ENCODE data around the gene CSN2. TPM values are rescaled to one million over a fixed set of nuclear protein-coding genes. Genes with fewer than 3 reads are reported as not detected.

Gene CSN2
- total and polyA plus RNA-seq, 12 donors: not detected

GRCh38 chr4:69999420-69999819 lies 33.9 kb upstream of the CSN2 start:
- TF ChIP-seq POLR2A (IDR thresholded peaks at IDR 0.05) (no peak), CTCF (IDR thresholded peaks at IDR 0.05) (no peak)
- no peak for DNase-seq
- intact Hi-C loops (cut with DNase I): no loop called here
- Histone ChIP-seq H3K27me3 (no peaks in the 10 kb centered on the region), H3K4me1 (replicated peaks in 1 of 2) (no peaks in the 10 kb centered on the region), H3K4me3 (no peak overlapping the region), H3K9me3 (replicated peaks in 1 of 3) (no peaks in the 10 kb centered on the region), H3K36me3 (replicated peaks in 1 of 2) (no peaks in the 10 kb centered on the region), H3K27ac (no peak overlapping the region)
- WGBS, 4 donors: 81 to 91% (median 83%) methylated on average over 3 of the region's 3 CpGs

GRCh38 chr4:69995526-69996016 lies 30.0 kb upstream of the CSN2 start, which contains the start of gene STATH:
Gene STATH (plus strand): TSS chr4:69995966. CDS start chr4:69998438, 2,472 bp downstream.
- WGBS, 4 donors: 64 to 78% (median 72%) methylated on average over 3 of the region's 3 CpGs
- H3K27me3 ChIP-seq: no peaks in the 10 kb centered on the region
- H3K4me1 ChIP-seq (replicated peaks in 1 of 2): no peaks in the 10 kb centered on the region
- no peak within 1 kb of the TSS for H3K27ac ChIP-seq
- no peak within 1 kb of the TSS for H3K4me3 ChIP-seq
- intact Hi-C loops (cut with DNase I): no loop called here
- no peak for DNase-seq
- no peaks in the 10 kb centered on the region for H3K36me3 ChIP-seq (replicated peaks in 1 of 2)
- no peaks in the 10 kb centered on the region for H3K9me3 ChIP-seq (replicated peaks in 1 of 3)
- TF ChIP-seq CTCF (IDR thresholded peaks at IDR 0.05) (no peak), POLR2A (IDR thresholded peaks at IDR 0.05) (no peak)

GRCh38 chr4:69994782-69995181 lies 29.3 kb upstream of the CSN2 start:
- Histone ChIP-seq H3K27ac (no peak overlapping the region), H3K4me1 (replicated peaks in 1 of 2) (no peaks in the 10 kb centered on the region), H3K36me3 (replicated peaks in 1 of 2) (no peaks in the 10 kb centered on the region), H3K4me3 (no peak overlapping the region), H3K9me3 (replicated peaks in 1 of 3) (no peaks in the 10 kb centered on the region), H3K27me3 (no peaks in the 10 kb centered on the region)
- intact Hi-C loops (cut with DNase I): no loop called here
- 73 to 79% (median 74%) methylated on average over 5 of the region's 5 CpGs for WGBS, 4 donors
- DNase-seq: no peak
- TF ChIP-seq CTCF (IDR thresholded peaks at IDR 0.05): no peak
- no peak for TF ChIP-seq POLR2A (IDR thresholded peaks at IDR 0.05)

- no peak for DNase-seq
- Histone ChIP-seq H3K36me3 (replicated peaks in 1 of 2) (no peaks in the 10 kb centered on the region), H3K4me1 (replicated peaks in 1 of 2) (no peaks in the 10 kb centered on the region), H3K9me3 (replicated peaks in 1 of 3) (no peaks in the 10 kb centered on the region), H3K27me3 (no peaks in the 10 kb centered on the region), H3K27ac (no peak overlapping the region), H3K4me3 (no peak overlapping the region)
- 77 to 83% (median 79%) methylated on average over 4 of the region's 4 CpGs for WGBS, 4 donors
- no peak for TF ChIP-seq POLR2A (IDR thresholded peaks at IDR 0.05)
- no peak for TF ChIP-seq CTCF (IDR thresholded peaks at IDR 0.05)
- intact Hi-C loops (cut with DNase I): no loop called here
These were observed 25.5 kb upstream of the CSN2 start for GRCh38 chr4:69991016-69991415.
